Neural cell (in vitro differentiated cells): ENCODE results near the gene MRPL14. TPM values are rescaled to one million over a fixed set of nuclear protein-coding genes. Genes with fewer than 3 reads are reported as not detected.

Experiments used
- H2AFZ ChIP-seq: fragments of 200-600, 300-800 bp; sonication (generic), shearing (Covaris generic); 2 replicates; pipeline ENCODE4 v1.6.0; 2014; ENCODE audit warnings: low read depth, mild to moderate bottlenecking, antibody characterized with exemption, low read length, moderate library complexity
- H3F3A ChIP-seq: fragments of 200-600 bp; shearing (Covaris generic); 2 replicates; pipeline ENCODE4 v1.6.1; 2016; ENCODE audit warnings: mild to moderate bottlenecking, moderate library complexity, mixed read lengths, antibody characterized with exemption, low read length; ENCODE audit not compliant: insufficient read depth, poor library complexity, severe bottlenecking
- H3K27ac ChIP-seq: fragments of 200-600, 300-800 bp; sonication (generic), shearing (Covaris generic); 2 replicates; pipeline ENCODE4 v1.5.1; 2014; ENCODE audit warnings: mild to moderate bottlenecking, low read length, moderate library complexity
- H3K27me3 ChIP-seq: fragments of 300-800, 200-600 bp; sonication (generic), shearing (Covaris generic); 2 replicates; pipeline ENCODE4 v1.6.0; 2014; ENCODE audit warnings: mild to moderate bottlenecking, low read depth, low read length, moderate library complexity; ENCODE audit not compliant: insufficient read depth
- H3K36me3 ChIP-seq: fragments of 300-800, 200-600 bp; sonication (generic), shearing (Covaris generic); 2 replicates; pipeline ENCODE4 v1.5.1; 2014; ENCODE audit warnings: mild to moderate bottlenecking, antibody characterized with exemption, low read length, moderate library complexity; ENCODE audit not compliant: insufficient read depth
- H3K4me2 ChIP-seq: fragments of 300-800, 200-600 bp; sonication (generic), shearing (Covaris generic); 2 replicates; pipeline ENCODE4 v1.6.0; 2014; ENCODE audit warnings: mild to moderate bottlenecking, low read length
- H3K4me3 ChIP-seq: fragments of 300-800, 200-600 bp; sonication (generic), shearing (Covaris generic); 2 replicates; pipeline ENCODE4 v1.5.1; 2014; ENCODE audit warnings: mild to moderate bottlenecking, low read length, moderate library complexity
- H3K79me2 ChIP-seq: fragments of 200-600 bp; shearing (Covaris generic); replicated peaks from 2 replicates; pipeline ENCODE4 v1.6.0; 2014; ENCODE audit warnings: mild to moderate bottlenecking, low read length, moderate library complexity; ENCODE audit not compliant: insufficient read depth
- H3K9ac ChIP-seq: fragments of 300-800, 200-600 bp; sonication (generic), shearing (Covaris generic); 2 replicates; pipeline ENCODE4 v1.6.1; 2016; ENCODE audit warnings: mild to moderate bottlenecking, low read length, mixed read lengths
- H3K9me2 ChIP-seq: fragments of 200-600 bp; shearing (Covaris generic); 2 replicates; pipeline ENCODE4 v1.6.1; 2016; ENCODE audit warnings: mild to moderate bottlenecking, low read length, mixed read lengths; ENCODE audit not compliant: insufficient read depth
- H3K9me3 ChIP-seq: fragments of 200-600, 300-800 bp; sonication (generic), shearing (Covaris generic); 2 replicates; pipeline ENCODE4 v1.6.1; 2016; ENCODE audit warnings: mild to moderate bottlenecking, mixed run types, low read length, moderate library complexity, mixed read lengths
- H4K20me1 ChIP-seq: fragments of 200-600 bp; shearing (Covaris generic); 2 replicates; pipeline ENCODE4 v1.6.1; 2016; ENCODE audit warnings: mild to moderate bottlenecking, mixed run types; ENCODE audit not compliant: insufficient read depth
- CTCF ChIP-seq: fragments of 450-650 bp; IDR thresholded peaks from 2 replicates; pipeline ENCODE4 v1.5.1; 2014; ENCODE audit warnings: antibody characterized with exemption, mild to moderate bottlenecking, moderate library complexity; ENCODE audit not compliant: poor library complexity, severe bottlenecking
- EP300 ChIP-seq: fragments of 450-650 bp; conservative IDR thresholded peaks from 2 replicates; pipeline ENCODE4 v1.6.1; 2014; ENCODE audit warnings: antibody characterized with exemption, mild to moderate bottlenecking, moderate library complexity; ENCODE audit not compliant: poor library complexity, severe bottlenecking
- EZH2 ChIP-seq: fragments of 200-600, 300-800 bp; shearing (Covaris generic), sonication (generic); IDR thresholded peaks from 2 replicates; pipeline ENCODE4 v1.6.1; 2014; ENCODE audit warnings: antibody characterized with exemption, low read length, borderline replicate concordance, mild to moderate bottlenecking; ENCODE audit not compliant: insufficient read depth, poor library complexity, severe bottlenecking
- MXI1 ChIP-seq: fragments of 450-650 bp; conservative IDR thresholded peaks from 2 replicates; pipeline ENCODE4 v1.6.1; 2014; ENCODE audit warnings: antibody characterized with exemption, mild to moderate bottlenecking; ENCODE audit not compliant: poor library complexity, severe bottlenecking
- POLR2AphosphoS5 ChIP-seq: IDR thresholded peaks from 2 replicates; pipeline ENCODE4 v1.6.1; 2012
- RAD21 ChIP-seq: fragments of 450-650 bp; conservative IDR thresholded peaks from 2 replicates; pipeline ENCODE4 v1.6.1; 2014; ENCODE audit warnings: antibody characterized with exemption, mild to moderate bottlenecking, moderate library complexity
- REST ChIP-seq: IDR thresholded peaks from 2 replicates; pipeline ENCODE4 v1.6.1; 2012; ENCODE audit warnings: borderline replicate concordance
- SMC3 ChIP-seq: fragments of 450-650 bp; conservative IDR thresholded peaks from 2 replicates; pipeline ENCODE4 v1.6.1; 2014; ENCODE audit warnings: antibody characterized with exemption, mild to moderate bottlenecking, moderate library complexity; ENCODE audit not compliant: poor library complexity
- TAF1 ChIP-seq: IDR thresholded peaks from 2 replicates; pipeline ENCODE4 v1.6.1; 2012; ENCODE audit warnings: low read depth
- polyA plus RNA-seq: library from polyadenylated mRNA; depleted of rRNA; stranded (reverse); fragments of >200 nt; gene quantifications from 2 replicates; pipeline ENCODE4 v1.2.3, GENCODE V29; 2014

MRPL14 gene
- polyA plus RNA-seq, 1 donor from 2014 or later, result 66.4 TPM

GRCh38 chr6:44161997-44162338 lies 34.7 kb upstream of the MRPL14 start:
- Histone ChIP-seq H3K9me2 (no peaks in the 10 kb centered on the region), H3K9ac (no peak overlapping the region), H3K79me2 (no peaks in the 10 kb centered on the region), H3F3A (no peaks in the 10 kb centered on the region), H3K9me3 (no peaks in the 10 kb centered on the region), H3K27ac (no peak overlapping the region), H2AFZ (no peak overlapping the region), H3K27me3 (no peaks in the 10 kb centered on the region), H3K4me2 (no peak overlapping the region), H3K4me3 (no peak overlapping the region), H4K20me1 (no peaks in the 10 kb centered on the region), H3K36me3 (no peaks in the 10 kb centered on the region)
- TF ChIP-seq EZH2, result no peak
- TF ChIP-seq REST, result no peak
- no peak for TF ChIP-seq CTCF
- no peak for TF ChIP-seq RAD21

GRCh38 chr6:44158770-44159228 lies 31.5 kb upstream of the MRPL14 start, which contains the start of gene CAPN11:
TSS of gene CAPN11 (plus strand) at chr6:44158820. CDS start at chr6:44158849, 29 bp downstream.
- Histone ChIP-seq H3K4me3 (no peak within 1 kb of the TSS), H3K79me2 (no peaks in the 10 kb centered on the region), H3K27ac (no peak within 1 kb of the TSS), H3F3A (no peaks in the 10 kb centered on the region), H4K20me1 (no peaks in the 10 kb centered on the region), H3K9me3 (no peaks in the 10 kb centered on the region), H3K36me3 (no peaks in the 10 kb centered on the region), H3K4me2 (no peak within 1 kb of the TSS), H2AFZ (no peak within 1 kb of the TSS), H3K9ac (no peak within 1 kb of the TSS), H3K9me2 (no peaks in the 10 kb centered on the region), H3K27me3 (no peaks in the 10 kb centered on the region)
- TF ChIP-seq RAD21 (no peak), SMC3 (no peak), MXI1 (no peak), REST (no peak), POLR2AphosphoS5 (no peak), TAF1 (no peak), EP300 (no peak), CTCF (no peak), EZH2 (no peak)
